OCI-LY7 (cell line): ENCODE data around the gene DNAH11.

ENCODE experiments used
- CTCF ChIP-seq: fragments of 200-600 bp; sonication (generic); conservative IDR thresholded peaks from 2 replicates; pipeline ENCODE4 v1.5.1; 2014; ENCODE audit warnings: mild to moderate bottlenecking, antibody characterized with exemption, low read length, moderate library complexity, mixed read lengths
- EZH2phosphoT487 ChIP-seq: fragments of 200-600 bp; sonication (generic); IDR thresholded peaks from 2 replicates; pipeline ENCODE4 v1.6.1; 2018; ENCODE audit warnings: low read depth, borderline replicate concordance, mild to moderate bottlenecking, mixed run types, antibody characterized with exemption, low read length, moderate library complexity, mixed read lengths

- TF ChIP-seq CTCF (peak; percentile 40; the same call in 1 of the 2 replicates), EZH2phosphoT487 (no peak)
Observed at GRCh38 chr7:21945454-21946221, 402.8 kb downstream of the DNAH11 start, which contains the start of gene CDCA7L.
